GM21526 (cell line): ENCODE measurements around the gene ECM2.

ENCODE experiments used
- ATAC-seq: cut with Tn5 transposase; IDR thresholded peaks from one replicate; pipeline ENCODE4 v1.9.1; 2021; ENCODE audit warnings: moderate library complexity; ENCODE audit not compliant: unreplicated experiment, low FRiP score

Gene ECM2

DNA sequence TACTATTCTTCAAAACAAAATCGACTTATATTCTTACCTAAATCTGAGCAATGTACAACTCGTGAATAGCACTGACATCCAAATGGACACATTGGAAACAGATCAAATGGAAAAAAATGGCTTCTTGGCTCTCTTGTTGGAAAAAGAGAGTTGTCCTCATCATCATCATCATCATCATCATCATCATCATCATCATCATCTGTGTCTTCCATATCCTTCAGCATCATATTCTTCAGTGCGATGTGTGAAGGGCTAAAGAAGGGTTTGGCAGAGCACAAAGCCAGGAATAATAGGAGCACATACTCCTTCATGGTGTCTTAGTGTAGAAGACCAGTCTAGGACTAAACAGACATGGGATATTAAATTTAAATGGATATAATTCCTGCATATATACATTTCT is 61.2 kb downstream of the ECM2 start:
- ATAC-seq, result no peak

DNA sequence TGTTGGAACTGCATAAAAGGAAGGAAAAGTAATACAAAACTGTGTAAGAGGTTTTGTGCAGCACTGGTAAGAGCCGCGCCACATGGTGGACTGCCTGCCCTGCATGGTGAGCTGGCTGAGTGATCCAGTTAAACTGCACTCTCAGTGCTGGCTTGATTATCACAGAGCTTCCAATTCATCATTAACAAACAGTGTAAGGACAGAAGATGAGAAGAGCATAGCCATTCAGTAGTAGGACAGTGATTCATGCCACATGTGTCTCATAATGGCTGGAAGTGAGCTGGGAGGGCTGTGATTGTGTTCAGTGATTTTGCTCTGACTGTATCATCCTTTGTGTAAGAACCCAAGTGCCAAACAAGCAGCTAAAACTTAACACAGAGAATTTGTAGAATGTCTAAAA is 67.6 kb downstream of the ECM2 start:
- no peak for ATAC-seq

DNA sequence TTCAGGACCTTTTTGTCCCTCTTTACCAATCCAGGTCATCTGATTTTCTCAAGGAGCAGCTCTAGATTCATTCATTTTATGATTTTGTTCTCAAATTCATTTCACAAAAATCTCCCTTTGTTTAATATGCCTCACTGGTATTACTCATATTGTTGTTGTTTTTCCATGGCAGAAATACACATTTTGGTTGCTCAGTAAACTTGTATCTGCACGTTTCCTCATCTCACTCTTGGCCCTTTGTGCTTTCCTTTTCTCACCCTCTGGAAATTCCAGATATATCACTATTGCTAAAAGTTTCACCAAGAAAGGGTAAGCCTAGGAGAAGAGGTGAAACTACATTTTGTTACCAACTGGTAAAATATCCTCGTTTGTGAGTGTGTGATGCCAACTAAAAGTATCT is 68.3 kb downstream of the ECM2 start:
- no peak for ATAC-seq

DNA sequence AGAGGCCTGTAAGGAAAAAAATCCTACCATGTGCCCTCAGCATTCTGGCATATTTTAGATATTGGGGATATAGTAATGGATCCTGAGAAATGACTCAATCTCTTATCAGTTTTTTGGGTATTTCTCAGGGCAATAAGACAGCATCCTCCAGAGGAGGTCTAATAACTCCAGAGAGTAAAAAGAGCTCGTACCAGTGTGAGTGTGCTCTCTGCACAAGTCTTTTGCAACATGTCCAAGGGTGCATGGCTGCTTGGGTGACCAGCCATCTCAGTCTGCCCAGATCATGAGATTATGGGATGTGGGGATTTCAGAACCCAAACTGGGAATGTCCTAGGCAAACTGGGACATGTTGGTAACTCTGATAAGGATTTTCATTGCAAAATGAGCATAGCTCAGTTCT is 68.7 kb downstream of the ECM2 start:
- ATAC-seq, result no peak

DNA sequence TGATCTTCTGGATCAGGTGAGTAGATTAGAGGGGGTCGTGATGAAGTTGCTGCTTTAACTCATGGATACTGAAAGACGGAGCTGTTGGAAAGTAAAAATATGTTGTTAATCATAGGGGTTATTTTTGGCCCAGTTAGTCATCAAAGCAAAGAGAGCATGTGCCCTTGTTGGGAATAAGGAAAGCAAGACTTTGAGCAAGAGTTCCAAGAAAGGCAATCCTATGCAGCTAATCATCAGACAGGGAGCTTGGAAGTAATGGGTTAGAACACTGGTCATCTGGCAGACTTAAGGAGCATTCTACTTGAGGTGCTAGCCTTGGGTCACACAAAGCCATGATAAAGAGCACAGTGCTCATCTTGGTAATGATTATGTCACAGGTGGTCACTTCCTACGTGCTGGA is 71.8 kb downstream of the ECM2 start:
- ATAC-seq, result no peak

DNA sequence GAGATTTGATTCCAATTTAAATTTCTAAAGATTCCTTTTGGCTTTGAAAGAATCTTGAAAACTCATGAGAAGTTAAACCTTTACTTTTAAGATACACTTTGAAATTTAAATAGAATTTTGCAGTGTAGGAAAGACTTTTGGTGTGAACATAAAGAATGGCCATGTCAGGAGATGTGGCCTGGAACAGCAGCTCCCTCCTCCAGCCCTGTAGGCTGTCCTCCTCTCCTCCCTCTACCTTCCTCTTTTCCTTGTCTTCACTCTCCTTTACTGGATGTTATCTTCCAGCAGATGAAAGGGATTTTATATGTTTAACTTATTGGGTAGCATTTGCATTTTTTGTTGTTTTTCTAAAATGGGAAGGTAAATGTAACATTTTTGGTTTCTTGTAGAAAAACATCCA is 72.4 kb downstream of the ECM2 start:
- ATAC-seq, result no peak

DNA sequence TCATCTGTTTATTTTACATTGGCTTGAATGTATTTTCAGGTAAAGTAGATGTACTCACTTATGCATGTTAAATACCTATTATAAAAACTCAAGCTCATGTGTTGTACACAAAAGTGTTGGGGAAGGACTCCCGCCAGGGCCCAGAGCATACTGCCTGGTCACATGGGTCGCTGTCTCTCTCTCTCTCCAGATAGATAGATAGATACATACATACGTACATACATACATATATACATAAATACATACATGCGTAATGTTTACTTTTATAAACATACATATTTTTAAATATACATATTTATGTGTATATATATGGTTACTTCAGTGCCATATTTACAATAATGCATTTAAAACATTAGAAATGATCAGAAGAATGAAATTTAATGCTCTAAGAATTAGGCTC is 78.2 kb downstream of the ECM2 start:
- no peak for ATAC-seq

DNA sequence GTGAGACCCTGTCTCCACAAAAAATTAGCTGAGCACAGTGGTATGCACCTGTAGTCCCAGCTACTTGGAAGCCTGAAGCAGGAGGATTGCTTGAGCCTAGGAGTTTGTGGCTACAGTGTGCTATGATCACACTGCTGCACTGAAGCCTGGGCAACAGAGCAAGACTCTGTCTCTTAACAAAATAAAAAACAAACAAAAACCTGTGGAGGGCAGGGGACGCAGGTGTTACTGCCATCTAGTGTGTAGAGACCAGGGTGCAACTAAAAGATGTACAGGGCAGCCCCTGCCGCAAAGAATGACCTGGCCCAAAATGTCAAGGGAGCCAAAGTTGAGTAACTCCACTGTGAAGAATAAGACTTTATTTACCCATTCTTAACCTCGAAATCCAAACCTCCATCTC is 80.6 kb downstream of the ECM2 start:
- no peak for ATAC-seq

DNA sequence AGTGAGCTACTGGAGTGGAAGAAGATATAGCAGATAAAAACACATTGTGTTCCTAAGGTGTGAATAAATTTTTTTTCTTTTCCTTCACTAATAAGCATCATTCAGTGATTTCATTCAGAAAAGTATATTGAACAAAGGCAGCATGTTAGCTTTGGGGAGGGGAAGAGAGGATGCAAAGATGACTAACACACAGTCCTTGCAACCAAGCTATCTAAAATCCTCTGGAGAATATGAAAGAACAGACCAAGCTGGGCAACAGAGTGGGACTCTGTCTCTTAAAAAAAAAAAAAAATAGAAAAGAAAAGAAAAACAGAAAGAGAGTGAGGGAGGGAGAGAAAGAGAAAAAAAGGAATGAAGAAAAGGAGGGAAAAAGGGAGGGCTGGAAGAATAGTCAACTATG is 89.3 kb downstream of the ECM2 start:
- no peak for ATAC-seq
